Measurements from ENCODE around the gene COL18A1. TPM values are rescaled to one million over a fixed set of nuclear protein-coding genes. Genes with fewer than 3 reads are reported as not detected.

Gene COL18A1
- total RNA-seq, 1 donor from 2014 or later = 515 TPM

GRCh38 chr21:45421846-45422775 is 17.1 kb downstream of the COL18A1 start:
- Mint-ChIP-seq H3K27ac (ENCODE audit: unreplicated experiment) (no peak overlapping the region), H3K27me3 (ENCODE audit: unreplicated experiment) (no peaks in the 10 kb centered on the region), H3K4me3 (ENCODE audit: unreplicated experiment) (no peak overlapping the region), H3K36me3 (ENCODE audit: unreplicated experiment) (no peaks in the 10 kb centered on the region), H3K9me3 (ENCODE audit: unreplicated experiment) (no peaks in the 10 kb centered on the region), H3K4me1 (ENCODE audit: unreplicated experiment) (peaks cover 31% of the 10 kb centered on the region)
- TF ChIP-seq, protein P1, sequence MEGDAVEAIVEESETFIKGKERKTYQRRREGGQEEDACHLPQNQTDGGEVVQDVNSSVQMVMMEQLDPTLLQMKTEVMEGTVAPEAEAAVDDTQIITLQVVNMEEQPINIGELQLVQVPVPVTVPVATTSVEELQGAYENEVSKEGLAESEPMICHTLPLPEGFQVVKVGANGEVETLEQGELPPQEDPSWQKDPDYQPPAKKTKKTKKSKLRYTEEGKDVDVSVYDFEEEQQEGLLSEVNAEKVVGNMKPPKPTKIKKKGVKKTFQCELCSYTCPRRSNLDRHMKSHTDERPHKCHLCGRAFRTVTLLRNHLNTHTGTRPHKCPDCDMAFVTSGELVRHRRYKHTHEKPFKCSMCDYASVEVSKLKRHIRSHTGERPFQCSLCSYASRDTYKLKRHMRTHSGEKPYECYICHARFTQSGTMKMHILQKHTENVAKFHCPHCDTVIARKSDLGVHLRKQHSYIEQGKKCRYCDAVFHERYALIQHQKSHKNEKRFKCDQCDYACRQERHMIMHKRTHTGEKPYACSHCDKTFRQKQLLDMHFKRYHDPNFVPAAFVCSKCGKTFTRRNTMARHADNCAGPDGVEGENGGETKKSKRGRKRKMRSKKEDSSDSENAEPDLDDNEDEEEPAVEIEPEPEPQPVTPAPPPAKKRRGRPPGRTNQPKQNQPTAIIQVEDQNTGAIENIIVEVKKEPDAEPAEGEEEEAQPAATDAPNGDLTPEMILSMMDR (IDR thresholded peaks at IDR 0.05) = no peak
- DNase-seq (ENCODE audit: extremely low spot score, unreplicated experiment) = no peak

- H3K36me3 Mint-ChIP-seq (ENCODE audit: unreplicated experiment) = no peaks in the 10 kb centered on the region
- TF ChIP-seq, protein P1 (IDR thresholded peaks at IDR 0.05) = no peak
- H3K27ac Mint-ChIP-seq (ENCODE audit: unreplicated experiment) = no peak overlapping the region
- H3K27me3 Mint-ChIP-seq (ENCODE audit: unreplicated experiment) = no peaks in the 10 kb centered on the region
- no peaks in the 10 kb centered on the region for H3K9me3 Mint-ChIP-seq (ENCODE audit: unreplicated experiment)
- H3K4me1 Mint-ChIP-seq (ENCODE audit: unreplicated experiment) = peaks cover 38% of the 10 kb centered on the region
- DNase-seq (ENCODE audit: extremely low spot score, unreplicated experiment) = no peak
- no peak overlapping the region for H3K4me3 Mint-ChIP-seq (ENCODE audit: unreplicated experiment)
Measured at GRCh38 chr21:45423201-45423955, 18.4 kb downstream of the COL18A1 start.

- H3K9me3 Mint-ChIP-seq (ENCODE audit: unreplicated experiment) = no peaks in the 10 kb centered on the region
- H3K27ac Mint-ChIP-seq (ENCODE audit: unreplicated experiment) = no peak overlapping the region
- DNase-seq (ENCODE audit: extremely low spot score, unreplicated experiment) = no peak
- no peaks in the 10 kb centered on the region for H3K27me3 Mint-ChIP-seq (ENCODE audit: unreplicated experiment)
- no peak overlapping the region for H3K4me3 Mint-ChIP-seq (ENCODE audit: unreplicated experiment)
- TF ChIP-seq, protein P1 (IDR thresholded peaks at IDR 0.05) = no peak
- peaks cover 37% of the 10 kb centered on the region for H3K4me1 Mint-ChIP-seq (ENCODE audit: unreplicated experiment)
- peaks cover 2% of the 10 kb centered on the region for H3K36me3 Mint-ChIP-seq (ENCODE audit: unreplicated experiment)
Measured at GRCh38 chr21:45423968-45424853, 19.2 kb downstream of the COL18A1 start.

- TF ChIP-seq, protein P1 (IDR thresholded peaks at IDR 0.05) = no peak
- H3K36me3 Mint-ChIP-seq (ENCODE audit: unreplicated experiment) = peaks cover 2% of the 10 kb centered on the region
- no peak overlapping the region for H3K4me3 Mint-ChIP-seq (ENCODE audit: unreplicated experiment)
- no peak overlapping the region for H3K27ac Mint-ChIP-seq (ENCODE audit: unreplicated experiment)
- H3K27me3 Mint-ChIP-seq (ENCODE audit: unreplicated experiment) = no peaks in the 10 kb centered on the region
- H3K4me1 Mint-ChIP-seq (ENCODE audit: unreplicated experiment) = peaks cover 45% of the 10 kb centered on the region
- DNase-seq (ENCODE audit: extremely low spot score, unreplicated experiment) = no peak
- H3K9me3 Mint-ChIP-seq (ENCODE audit: unreplicated experiment) = no peaks in the 10 kb centered on the region
Measured at GRCh38 chr21:45424854-45425795, 20.2 kb downstream of the COL18A1 start.

Data from osteocyte (in vitro differentiated cells).